GM19240 (cell line): ENCODE data around the gene FBN3.
"Not testable (repeated sequence)": the region's sequence is repeated elsewhere in the genome, so short reads cannot be mapped to it uniquely, and the experiment has no call there.

Source experiments
- DNase-seq: peaks from one replicate; pipeline ENCODE4 v3.0.0; 2011; ENCODE audit warnings: low spot score; ENCODE audit not compliant: insufficient read length

The FBN3 gene

GRCh38 chr19:8149261-8150094 lies at the start of gene FBN3:
Gene FBN3 (minus strand): TSS chr19:8149592. CDS start chr19:8147480, 2,112 bp downstream.
- peak; percentile 0 for DNase-seq

GRCh38 chr19:8196271-8196927 lies 47.0 kb upstream of the FBN3 start:
- no peak for DNase-seq

GRCh38 chr19:8194528-8195267 lies 45.3 kb upstream of the FBN3 start:
- DNase-seq = no peak

GRCh38 chr19:8192221-8192820 lies 42.9 kb upstream of the FBN3 start:
- no peak for DNase-seq

- no peak for DNase-seq
These were observed 36.1 kb upstream of the FBN3 start for GRCh38 chr19:8185343-8186068.

GRCh38 chr19:8184274-8184673 lies 34.9 kb upstream of the FBN3 start:
- DNase-seq = no peak

- DNase-seq = no peak
These were observed 30.6 kb upstream of the FBN3 start for GRCh38 chr19:8180018-8180417.

GRCh38 chr19:8174706-8175105 lies 25.3 kb upstream of the FBN3 start:
- DNase-seq = no peak

- no peak for DNase-seq
These were observed 19.1 kb upstream of the FBN3 start for GRCh38 chr19:8168537-8168936.

- no peak for DNase-seq
These were observed 18.6 kb upstream of the FBN3 start for GRCh38 chr19:8167985-8168384.

GRCh38 chr19:8163759-8164158 lies 14.4 kb upstream of the FBN3 start:
- no peak for DNase-seq

GRCh38 chr19:8161135-8161646 lies 11.8 kb upstream of the FBN3 start:
- peak; percentile 31 for DNase-seq

- not testable (repeated sequence) for DNase-seq
These were observed 9.9 kb upstream of the FBN3 start for GRCh38 chr19:8159322-8159721.

- peak; percentile 75 for DNase-seq
These were observed 9.2 kb upstream of the FBN3 start for GRCh38 chr19:8158411-8159074.

GRCh38 chr19:8155318-8155717 lies 5.9 kb upstream of the FBN3 start:
- DNase-seq = no peak

- DNase-seq = peak; percentile 19
These were observed 4.6 kb upstream of the FBN3 start for GRCh38 chr19:8154014-8154413.

- no peak for DNase-seq
These were observed 2.3 kb upstream of the FBN3 start for GRCh38 chr19:8151767-8152035.

GRCh38 chr19:8150998-8151766 lies 1.8 kb upstream of the FBN3 start:
- peak; percentile 1 for DNase-seq

- DNase-seq = no peak
These were observed 930 bp upstream of the FBN3 start for GRCh38 chr19:8150178-8150865.
